Hepatocyte (in vitro differentiated cells): ENCODE measurements around the gene TMEM176B. TPM values are rescaled to one million over a fixed set of nuclear protein-coding genes. Genes with fewer than 3 reads are reported as not detected.

Source experiments
- DNase-seq: peaks from one replicate; pipeline ENCODE4 v3.0.0-alpha.2; 2016; ENCODE audit warnings: low spot score
- H2AFZ ChIP-seq: fragments of 200-600 bp; sonication (generic); 2 replicates; pipeline ENCODE4 v1.6.0; 2016; ENCODE audit warnings: antibody characterized with exemption, mild to moderate bottlenecking
- H3K27ac ChIP-seq: fragments of 200-600 bp; sonication (generic); 2 replicates; pipeline ENCODE4 v1.5.1; 2016; ENCODE audit warnings: mild to moderate bottlenecking
- H3K27me3 ChIP-seq: fragments of 200-600 bp; sonication (generic); 2 replicates; pipeline ENCODE4 v1.6.1; 2016
- H3K36me3 ChIP-seq: fragments of 200-600 bp; sonication (generic); replicated peaks from 2 replicates; pipeline ENCODE4 v1.5.1; 2016; ENCODE audit warnings: low read depth; ENCODE audit not compliant: insufficient read depth
- H3K4me1 ChIP-seq: fragments of 200-600 bp; sonication (generic); 2 replicates; pipeline ENCODE4 v1.5.1; 2016; ENCODE audit warnings: mild to moderate bottlenecking, moderate library complexity; ENCODE audit not compliant: insufficient read depth
- H3K4me2 ChIP-seq: fragments of 200-600 bp; sonication (generic); 2 replicates; pipeline ENCODE4 v1.6.0; 2016
- H3K4me3 ChIP-seq: fragments of 200-600 bp; sonication (generic); 2 replicates; pipeline ENCODE4 v1.5.1; 2016; ENCODE audit warnings: mild to moderate bottlenecking
- H3K79me2 ChIP-seq: fragments of 200-600 bp; sonication (generic); 2 replicates; pipeline ENCODE4 v1.6.0; 2017; ENCODE audit warnings: mild to moderate bottlenecking
- H3K9me2 ChIP-seq: fragments of 200-600 bp; sonication (generic); replicated peaks from 2 replicates; pipeline ENCODE4 v1.6.0; 2017; ENCODE audit warnings: mild to moderate bottlenecking; ENCODE audit not compliant: insufficient read depth
- H3K9me3 ChIP-seq: fragments of 200-600 bp; sonication (generic); 2 replicates; pipeline ENCODE4 v1.5.1; 2016; ENCODE audit warnings: low read depth, mild to moderate bottlenecking
- H4K20me1 ChIP-seq: fragments of 200-600 bp; sonication (generic); 2 replicates; pipeline ENCODE4 v1.6.0; 2016; ENCODE audit warnings: mild to moderate bottlenecking; ENCODE audit not compliant: insufficient read depth, poor library complexity, severe bottlenecking
- EZH2 ChIP-seq: fragments of 200-600 bp; sonication (generic); IDR thresholded peaks from 2 replicates; pipeline ENCODE4 v1.6.1; 2016; ENCODE audit warnings: antibody characterized with exemption, mild to moderate bottlenecking, borderline replicate concordance
- EZH2phosphoT487 ChIP-seq: fragments of 200-600 bp; sonication (generic); IDR thresholded peaks from one replicate; pipeline ENCODE4 v1.6.1; 2018; ENCODE audit warnings: antibody characterized with exemption, mild to moderate bottlenecking, low read depth, moderate library complexity; ENCODE audit not compliant: unreplicated experiment, severe bottlenecking
- WGBS: methylation state at CpG from one replicate; pipeline ENCODE4 v1.1.6; 2016; ENCODE audit warnings: low lambda C conversion rate; ENCODE audit errors: missing lambda C conversion rate; 5-methylcytosine and 5-hydroxymethylcytosine counted together
- polyA plus RNA-seq: library from polyadenylated mRNA; unstranded; fragments of >200 nt; fragmentation: Nextera tagmentation; extraction: Ambion mirVana; gene quantifications from 2 replicates; pipeline ENCODE4 v1.2.1, GENCODE V29; 2016
- total RNA-seq: library from RNA; depleted of rRNA; stranded (reverse); fragments of >200 nt; gene quantifications from 2 replicates; pipeline ENCODE4 v1.2.3, GENCODE V29; 2014
- TF ChIP-seq, protein P1 (sequence below): fragments of 200-600 bp; sonication (generic); IDR thresholded peaks from 2 replicates; pipeline ENCODE4 v1.5.1; 2016; ENCODE audit warnings: antibody characterized with exemption, mild to moderate bottlenecking; ENCODE audit not compliant: poor library complexity

The TMEM176B gene
- total and polyA plus RNA-seq, 2 experiments from 2014 or later: 200 to 204 TPM

DNA sequence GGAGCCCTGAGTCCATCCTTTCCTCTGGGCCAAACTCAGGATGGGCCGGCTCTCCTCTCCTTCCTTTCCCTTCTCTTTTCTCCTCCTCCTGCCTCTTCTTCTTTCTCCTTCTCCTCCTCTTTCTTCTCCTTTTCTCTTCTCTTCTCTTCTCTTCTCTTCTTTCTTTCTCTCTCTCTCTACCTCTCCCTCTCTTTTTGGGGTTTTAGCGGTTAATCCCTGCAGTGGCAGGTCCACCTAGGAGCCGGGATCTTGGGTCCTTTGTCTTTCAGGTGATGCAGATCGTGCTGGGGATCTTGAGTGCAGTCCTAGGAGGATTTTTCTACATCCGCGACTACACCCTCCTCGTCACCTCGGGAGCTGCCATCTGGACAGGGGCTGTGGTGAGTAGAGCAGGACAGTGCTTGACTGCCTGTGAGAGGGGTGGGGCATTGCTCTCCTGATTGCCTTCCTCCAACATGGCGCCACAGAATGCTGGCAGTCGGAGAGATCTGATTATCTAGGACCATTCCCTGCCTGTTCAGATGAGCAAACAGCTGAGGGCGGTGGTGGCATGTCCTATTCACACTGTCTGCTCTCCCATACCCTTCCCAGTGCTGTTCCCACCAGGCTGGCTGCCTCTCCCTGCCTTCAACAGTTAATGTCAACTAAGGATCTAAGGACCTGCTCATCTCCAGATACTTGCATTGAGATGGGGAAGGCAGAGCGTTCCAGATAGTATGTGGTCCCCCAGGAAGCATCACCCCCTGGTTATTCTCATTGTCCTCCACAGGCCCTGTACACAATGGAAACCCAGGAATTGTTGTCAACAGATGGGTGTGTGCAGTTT lies 2.0 kb upstream of the TMEM176B start:
- no peak overlapping the region for H3K27ac ChIP-seq

DNA sequence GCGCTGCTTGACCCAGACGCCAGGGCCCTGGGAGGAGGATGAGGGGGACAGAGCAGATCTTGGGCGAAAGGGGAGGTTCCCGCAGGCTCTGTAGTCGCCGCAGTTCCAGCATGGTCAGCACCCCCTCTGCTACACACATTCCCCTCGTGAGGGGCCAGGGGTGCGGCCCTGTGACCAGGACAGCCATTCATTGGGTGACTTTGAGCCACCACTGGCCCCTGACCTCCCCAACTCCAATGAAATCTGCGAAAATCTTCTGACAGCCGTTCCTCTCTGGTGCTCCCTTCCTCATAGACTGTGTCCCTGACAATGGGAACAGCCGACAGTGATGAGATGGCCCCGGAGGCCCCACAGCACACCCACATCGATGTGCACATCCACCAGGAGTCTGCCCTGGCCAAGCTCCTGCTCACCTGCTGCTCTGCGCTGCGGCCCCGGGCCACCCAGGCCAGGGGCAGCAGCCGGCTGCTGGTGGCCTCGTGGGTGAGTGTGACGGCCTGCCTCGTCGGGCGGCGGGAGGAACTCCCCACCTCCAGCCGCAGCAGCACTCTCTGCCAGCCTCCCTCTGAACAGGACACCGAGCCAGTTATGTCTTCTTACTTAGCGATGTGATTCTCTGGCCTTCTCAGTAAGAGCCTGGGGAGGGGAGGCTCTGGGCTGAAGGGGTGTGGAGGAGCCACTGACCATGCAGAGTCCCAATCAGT lies 1.2 kb upstream of the TMEM176B start:
- Histone ChIP-seq H3K27ac (peak overlapping the region; percentile 93), H3K4me1 (no peaks in the 10 kb centered on the region), H3K36me3 (no peaks in the 10 kb centered on the region), H3K27me3 (peaks cover 32% of the 10 kb centered on the region), H3K4me3 (peak overlapping the region; percentile 48), H2AFZ (no peak overlapping the region), H3K9me3 (no peaks in the 10 kb centered on the region), H3K9me2 (no peaks in the 10 kb centered on the region), H4K20me1 (no peaks in the 10 kb centered on the region), H3K79me2 (peaks cover 11% of the 10 kb centered on the region), H3K4me2 (peak overlapping the region; percentile 94)
- WGBS: 60% methylated on average over 24 of the region's 26 CpGs
- no peak for DNase-seq
- TF ChIP-seq, protein P1, sequence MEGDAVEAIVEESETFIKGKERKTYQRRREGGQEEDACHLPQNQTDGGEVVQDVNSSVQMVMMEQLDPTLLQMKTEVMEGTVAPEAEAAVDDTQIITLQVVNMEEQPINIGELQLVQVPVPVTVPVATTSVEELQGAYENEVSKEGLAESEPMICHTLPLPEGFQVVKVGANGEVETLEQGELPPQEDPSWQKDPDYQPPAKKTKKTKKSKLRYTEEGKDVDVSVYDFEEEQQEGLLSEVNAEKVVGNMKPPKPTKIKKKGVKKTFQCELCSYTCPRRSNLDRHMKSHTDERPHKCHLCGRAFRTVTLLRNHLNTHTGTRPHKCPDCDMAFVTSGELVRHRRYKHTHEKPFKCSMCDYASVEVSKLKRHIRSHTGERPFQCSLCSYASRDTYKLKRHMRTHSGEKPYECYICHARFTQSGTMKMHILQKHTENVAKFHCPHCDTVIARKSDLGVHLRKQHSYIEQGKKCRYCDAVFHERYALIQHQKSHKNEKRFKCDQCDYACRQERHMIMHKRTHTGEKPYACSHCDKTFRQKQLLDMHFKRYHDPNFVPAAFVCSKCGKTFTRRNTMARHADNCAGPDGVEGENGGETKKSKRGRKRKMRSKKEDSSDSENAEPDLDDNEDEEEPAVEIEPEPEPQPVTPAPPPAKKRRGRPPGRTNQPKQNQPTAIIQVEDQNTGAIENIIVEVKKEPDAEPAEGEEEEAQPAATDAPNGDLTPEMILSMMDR: no peak
- no peak for TF ChIP-seq EZH2
- TF ChIP-seq EZH2phosphoT487: no peak

More for the DNA sequence above, 2.0 kb upstream of the TMEM176B start:
- Histone ChIP-seq H2AFZ (no peak overlapping the region), H3K4me2 (peak overlapping the region; percentile 94), H3K36me3 (no peaks in the 10 kb centered on the region), H3K27me3 (peaks cover 32% of the 10 kb centered on the region), H4K20me1 (no peaks in the 10 kb centered on the region), H3K9me2 (no peaks in the 10 kb centered on the region), H3K9me3 (no peaks in the 10 kb centered on the region), H3K4me1 (no peaks in the 10 kb centered on the region), H3K79me2 (peaks cover 11% of the 10 kb centered on the region), H3K4me3 (no peak overlapping the region)
- 87% methylated on average over 12 of the region's 12 CpGs for WGBS
- TF ChIP-seq, protein P1: no peak
- TF ChIP-seq EZH2 (no peak), EZH2phosphoT487 (no peak)
- DNase-seq: no peak

DNA sequence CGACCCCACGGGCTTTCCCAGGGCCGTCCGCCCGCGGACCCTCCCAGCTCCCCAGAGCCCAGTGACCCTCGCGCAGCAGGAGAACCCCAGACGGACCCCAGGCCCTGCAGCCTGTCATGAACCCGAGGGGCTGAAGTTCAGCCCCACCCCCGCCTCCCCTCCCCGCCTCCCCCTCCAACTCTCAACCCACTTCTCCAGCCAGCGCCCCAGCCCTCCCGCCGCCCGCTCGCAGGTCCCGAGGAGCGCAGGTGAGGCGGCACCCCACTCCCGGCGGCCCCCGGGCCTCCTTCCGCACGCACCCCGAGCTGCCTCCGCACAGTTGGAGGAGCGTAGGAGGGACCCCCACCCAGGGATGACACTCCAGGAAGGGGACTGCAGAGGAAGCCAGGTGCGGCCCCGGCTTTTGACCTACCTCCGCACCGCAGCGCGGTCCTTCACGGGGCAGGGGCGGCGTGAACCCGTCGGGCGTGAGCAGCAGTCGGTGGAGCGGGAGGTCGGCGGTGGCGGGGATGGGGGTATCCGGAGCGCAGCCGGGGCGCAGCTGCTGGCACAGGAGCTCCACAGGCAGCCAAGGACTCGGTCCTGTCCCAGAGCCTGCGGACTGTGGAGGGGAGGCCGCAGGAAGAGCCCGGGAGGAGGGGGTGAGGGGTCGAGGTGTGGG lies 547 bp upstream of the TMEM176B start, which contains the start of gene TMEM176A:
TMEM176A (plus strand) TSS at position 189 of the 661 bp plus-strand sequence. CDS start 782 bp downstream, outside the sequence.
- no peaks in the 10 kb centered on the region for H4K20me1 ChIP-seq
- H3K27ac ChIP-seq: peak within 1 kb of the TSS; percentile 93
- DNase-seq: peak; percentile 70
- H2AFZ ChIP-seq: peak within 1 kb of the TSS; percentile 73
- H3K79me2 ChIP-seq: peaks cover 11% of the 10 kb centered on the region
- 15% methylated on average over 19 of the region's 54 CpGs for WGBS
- peak within 1 kb of the TSS; percentile 94 for H3K4me2 ChIP-seq
- peaks cover 32% of the 10 kb centered on the region for H3K27me3 ChIP-seq
- H3K4me1 ChIP-seq: no peaks in the 10 kb centered on the region
- H3K36me3 ChIP-seq: no peaks in the 10 kb centered on the region
- H3K4me3 ChIP-seq: peak within 1 kb of the TSS; percentile 84
- no peaks in the 10 kb centered on the region for H3K9me3 ChIP-seq
- TF ChIP-seq EZH2: no peak
- peak; percentile 68 for TF ChIP-seq EZH2phosphoT487
- TF ChIP-seq, protein P1: no peak
- H3K9me2 ChIP-seq: no peaks in the 10 kb centered on the region
